WTC11 (cell line): ENCODE measurements around the gene SLC10A3. TPM values are rescaled to one million over a fixed set of nuclear protein-coding genes. Genes with fewer than 3 reads are reported as not detected.

Experiments
- ATAC-seq: fragments of 200-7000 bp; cut with Tn5 transposase; 2 replicates; pipeline ENCODE4 v1.10.0; 2021; ENCODE audit warnings: mild to moderate bottlenecking, moderate library complexity
- CTCF ChIA-PET: fragments of 300-600 bp; sonication (Branson Sonifier 250); formaldehyde crosslinking; loops from one replicate; lab custom pipeline; 2021; ENCODE audit warnings: antibody characterized with exemption; lab: Charles Lee
- POLR2A ChIA-PET: fragments of 350-600 bp; sonication (Branson Sonifier 250); formaldehyde crosslinking; loops from one replicate; lab custom pipeline; 2021; ENCODE audit warnings: antibody characterized with exemption; lab: Charles Lee
- DNase-seq: peaks from one replicate; pipeline ENCODE4 v3.0.0; 2021; ENCODE audit warnings: low spot score
- H3K27ac Mint-ChIP-seq: 2 replicates; pipeline ENCODE4 v1.8.0; 2021; ENCODE audit warnings: mixed read lengths
- H3K27me3 Mint-ChIP-seq: 2 replicates; pipeline ENCODE4 v1.8.0; 2021; ENCODE audit warnings: low read depth, mild to moderate bottlenecking, moderate library complexity, mixed read lengths
- H3K36me3 Mint-ChIP-seq: 2 replicates; pipeline ENCODE4 v1.8.0; 2021; ENCODE audit warnings: mixed read lengths
- H3K4me1 Mint-ChIP-seq: 2 replicates; pipeline ENCODE4 v1.8.0; 2022; ENCODE audit warnings: mixed read lengths
- H3K4me3 Mint-ChIP-seq: 2 replicates; pipeline ENCODE4 v1.8.0; 2021; ENCODE audit warnings: mild to moderate bottlenecking, moderate library complexity, mixed read lengths
- H3K9me3 Mint-ChIP-seq: 2 replicates; pipeline ENCODE4 v1.8.0; 2021; ENCODE audit warnings: mixed read lengths
- AFF4 ChIP-seq: sonication (generic); formaldehyde crosslinking; IDR thresholded peaks from 2 replicates; pipeline ENCODE4 v1.8.1; 2023; ENCODE audit warnings: mild to moderate bottlenecking, missing genetic modification reagents, borderline replicate concordance
- E2F5 ChIP-seq: sonication (generic); formaldehyde crosslinking; IDR thresholded peaks from 2 replicates; pipeline ENCODE4 v1.8.1; 2022; ENCODE audit warnings: mild to moderate bottlenecking, moderate library complexity, missing genetic modification reagents
- IRF1 ChIP-seq: sonication (generic); formaldehyde crosslinking; IDR thresholded peaks from 2 replicates; pipeline ENCODE4 v1.8.0; 2023; ENCODE audit warnings: missing genetic modification reagents
- JUN ChIP-seq: sonication (generic); formaldehyde crosslinking; IDR thresholded peaks from 2 replicates; pipeline ENCODE4 v1.8.0; 2023; ENCODE audit warnings: mild to moderate bottlenecking, missing genetic modification reagents
- KAT7 ChIP-seq: sonication (generic); formaldehyde crosslinking; IDR thresholded peaks from 2 replicates; pipeline ENCODE4 v1.8.1; 2023; ENCODE audit warnings: missing genetic modification reagents, mild to moderate bottlenecking, borderline replicate concordance
- NR1H2 ChIP-seq: sonication (generic); formaldehyde crosslinking; IDR thresholded peaks from 2 replicates; pipeline ENCODE4 v1.9.0; 2021; ENCODE audit warnings: mild to moderate bottlenecking, moderate library complexity, missing genetic modification reagents
- OVOL2 ChIP-seq: fragments of 250-450 bp; sonication (Bioruptor Pico); IDR thresholded peaks from 2 replicates; pipeline ENCODE4 v1.9.0; 2021; ENCODE audit warnings: mild to moderate bottlenecking, borderline replicate concordance
- PREB ChIP-seq: sonication (generic); formaldehyde crosslinking; IDR thresholded peaks from 2 replicates; pipeline ENCODE4 v1.8.1; 2022; ENCODE audit warnings: mild to moderate bottlenecking, missing genetic modification reagents, moderate library complexity, borderline replicate concordance
- RELA ChIP-seq: sonication (generic); formaldehyde crosslinking; IDR thresholded peaks from 2 replicates; pipeline ENCODE4 v1.8.1; 2022; ENCODE audit warnings: missing genetic modification reagents, mild to moderate bottlenecking, borderline replicate concordance
- SMAD4 ChIP-seq: sonication (generic); formaldehyde crosslinking; IDR thresholded peaks from 2 replicates; pipeline ENCODE4 v1.8.0; 2022; ENCODE audit warnings: mild to moderate bottlenecking, missing genetic modification reagents
- TP53 ChIP-seq: sonication (generic); formaldehyde crosslinking; IDR thresholded peaks from 2 replicates; pipeline ENCODE4 v1.8.1; 2023; ENCODE audit warnings: mild to moderate bottlenecking, missing genetic modification reagents
- ZBTB21 ChIP-seq: sonication (generic); formaldehyde crosslinking; IDR thresholded peaks from 2 replicates; pipeline ENCODE4 v1.8.1; 2023; ENCODE audit warnings: mild to moderate bottlenecking, missing genetic modification reagents, borderline replicate concordance
- ZNF138 ChIP-seq: sonication (generic); formaldehyde crosslinking; conservative IDR thresholded peaks from 2 replicates; pipeline ENCODE4 v1.8.1; 2022; ENCODE audit warnings: mild to moderate bottlenecking, moderate library complexity, missing genetic modification reagents
- ZNF512 ChIP-seq: sonication (generic); formaldehyde crosslinking; IDR thresholded peaks from 2 replicates; pipeline ENCODE4 v1.8.1; 2022; ENCODE audit warnings: missing genetic modification reagents, borderline replicate concordance
- ZNF532 ChIP-seq: fragments of 250-450 bp; sonication (Bioruptor Pico); IDR thresholded peaks from 2 replicates; pipeline ENCODE4 v1.9.0; 2021; ENCODE audit warnings: mild to moderate bottlenecking, borderline replicate concordance
- ZNF671 ChIP-seq: fragments of 250-450 bp; sonication (Bioruptor Pico); IDR thresholded peaks from 2 replicates; pipeline ENCODE4 v1.8.0; 2021; ENCODE audit warnings: mild to moderate bottlenecking
- total RNA-seq: library from RNA; stranded (reverse); gene quantifications from 3 replicates; pipeline ENCODE4 v1.2.3, GENCODE V29; 2021

Gene SLC10A3
- total RNA-seq, 1 experiment from 2014 or later, result 9.8 TPM

- 0 out of 2 replicates have a peak, but pooled peaks cover 2% of the 10 kb centered on the region for H3K36me3 Mint-ChIP-seq
- ChIA-PET CTCF (no interaction called here), POLR2A (no interaction called here)
- H3K27me3 Mint-ChIP-seq, result no peaks in the 10 kb centered on the region
- no peaks in the 10 kb centered on the region for H3K4me1 Mint-ChIP-seq
- DNase-seq (no peak), ATAC-seq (no peak)
- no peak overlapping the region for H3K27ac Mint-ChIP-seq
- no peaks in the 10 kb centered on the region for H3K9me3 Mint-ChIP-seq
- TF ChIP-seq ZBTB21 (CRISPR knock-in tag) (no peak), RELA (CRISPR knock-in tag) (no peak), ZNF138 (no peak), PREB (CRISPR knock-in tag) (no peak), E2F5 (CRISPR knock-in tag) (no peak), ZNF512 (CRISPR knock-in tag) (no peak), KAT7 (no peak), JUN (CRISPR knock-in tag) (no peak), SMAD4 (CRISPR knock-in tag) (no peak), ZNF671 (CRISPR knock-in tag) (no peak)
- no peak overlapping the region for H3K4me3 Mint-ChIP-seq
Measured at GRCh38 chrX:154466907-154467306, 23.5 kb downstream of the SLC10A3 start.

- no peaks in the 10 kb centered on the region for H3K27me3 Mint-ChIP-seq
- H3K9me3 Mint-ChIP-seq, result no peaks in the 10 kb centered on the region
- TF ChIP-seq NR1H2 (CRISPR knock-in tag), result no peak
- TF ChIP-seq ZNF138, result no peak
- TF ChIP-seq ZNF532, result no peak
- TF ChIP-seq TP53 (CRISPR knock-in tag), result no peak
- no peak for TF ChIP-seq AFF4 (CRISPR knock-in tag)
- no peak for TF ChIP-seq IRF1 (CRISPR knock-in tag)
- TF ChIP-seq OVOL2 (CRISPR knock-in tag), result no peak
Measured at GRCh38 chrX:154466036-154466435, 24.4 kb downstream of the SLC10A3 start.

More at GRCh38 chrX:154466036-154466435, 24.4 kb downstream of the SLC10A3 start:
- Mint-ChIP-seq H3K36me3 (0 out of 2 replicates have a peak, but pooled peaks cover 2% of the 10 kb centered on the region), H3K4me3 (no peak overlapping the region), H3K27ac (no peak overlapping the region), H3K4me1 (no peaks in the 10 kb centered on the region)
- ChIA-PET CTCF (no interaction called here), POLR2A (no interaction called here)
- DNase-seq (no peak), ATAC-seq (no peak)
